GM18502 (cell line): ENCODE data around the gene TACR2.

ENCODE experiments used
- ATAC-seq: cut with Tn5 transposase; IDR thresholded peaks from one replicate; pipeline ENCODE4 v1.9.1; 2021; ENCODE audit warnings: mild to moderate bottlenecking; ENCODE audit not compliant: unreplicated experiment, poor library complexity

The TACR2 gene

DNA sequence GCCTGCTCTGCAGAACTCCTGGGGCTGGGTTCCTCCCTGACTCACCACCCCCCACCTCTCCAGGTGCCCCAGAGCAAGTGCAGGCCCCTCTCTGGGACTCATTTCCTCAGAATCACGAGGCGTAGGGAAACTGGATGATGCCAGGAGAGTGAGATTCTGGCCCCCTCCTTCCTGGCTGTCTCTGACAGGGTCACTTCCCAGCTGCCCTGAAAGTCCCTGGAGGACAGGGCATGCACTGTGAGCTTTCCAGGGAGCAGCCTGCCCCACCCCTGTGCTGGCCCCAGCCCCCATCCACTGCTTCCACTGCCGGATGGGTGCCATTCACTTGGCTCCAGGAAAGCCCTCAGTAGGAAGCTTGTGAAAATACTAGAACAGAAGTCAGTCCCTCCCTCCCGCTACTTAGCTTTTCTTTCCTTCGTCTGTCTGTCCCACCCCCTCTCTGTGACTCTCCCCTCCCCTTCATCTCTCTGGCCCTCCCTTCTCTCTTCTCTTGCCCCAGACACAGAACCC is 10.4 kb downstream of the TACR2 start:
- no peak for ATAC-seq

- ATAC-seq, result no peak
These were observed 11.5 kb downstream of the TACR2 start for GRCh38 chr10:69405221-69405620.

DNA sequence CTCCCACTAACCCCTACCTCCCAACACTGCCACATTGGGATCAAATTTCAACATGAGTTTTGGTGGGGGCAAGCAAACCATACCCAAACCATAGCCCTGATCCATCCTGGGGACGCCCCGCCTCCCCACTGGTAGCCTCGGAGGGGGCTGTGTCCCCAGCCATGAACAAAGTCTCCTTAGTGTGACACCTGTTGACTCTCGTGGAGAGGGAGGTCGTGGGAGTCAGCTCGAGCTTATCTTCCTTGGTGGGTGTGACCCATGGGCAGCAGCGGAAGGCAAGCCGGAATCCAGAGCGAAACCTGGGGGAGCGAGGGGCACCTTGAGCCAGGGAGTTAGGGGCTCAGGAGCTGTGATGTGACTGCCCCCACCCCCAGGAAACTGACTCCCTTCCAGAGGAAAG is 11.9 kb downstream of the TACR2 start:
- ATAC-seq, result no peak

DNA sequence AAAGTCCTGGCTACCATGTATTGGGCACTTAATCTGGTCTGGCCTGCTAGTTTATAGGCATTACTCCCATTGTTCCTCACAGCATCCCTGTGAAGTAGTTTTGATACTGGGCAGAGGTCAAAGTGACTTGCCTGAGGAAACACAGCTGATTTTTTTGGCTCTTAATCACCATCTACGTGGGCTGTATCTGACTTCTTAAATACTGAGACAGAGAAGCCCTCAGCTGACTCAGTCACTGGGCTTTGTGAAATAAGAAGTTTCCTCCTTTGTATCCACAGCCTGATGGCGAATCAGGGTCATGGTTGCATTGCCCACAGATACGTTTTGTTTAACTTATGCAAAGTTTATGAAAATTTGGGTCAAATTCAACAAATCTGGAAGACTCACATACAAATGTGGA is 13.2 kb downstream of the TACR2 start:
- no peak for ATAC-seq

DNA sequence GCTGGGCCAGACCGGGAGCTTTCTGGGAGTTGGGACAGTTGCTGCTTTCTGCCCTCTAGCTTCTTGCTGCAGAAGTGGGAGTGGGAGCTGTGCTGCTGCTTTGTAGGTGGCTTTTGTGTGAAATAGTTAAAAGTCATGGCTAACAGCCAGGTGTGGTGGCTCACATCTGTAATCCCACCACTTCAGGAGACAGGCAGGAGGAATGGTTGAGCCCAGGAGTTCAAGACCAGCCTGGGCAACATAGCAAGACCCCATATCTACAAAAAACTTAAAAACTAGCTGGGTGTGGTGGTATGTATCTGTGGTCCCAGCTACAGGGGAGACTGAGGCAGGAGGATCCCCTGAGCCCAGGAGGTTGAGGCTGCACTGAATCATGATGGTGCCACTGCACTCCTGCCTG is 13.7 kb downstream of the TACR2 start:
- ATAC-seq, result no peak

GRCh38 chr10:69402386-69402785 is 14.3 kb downstream of the TACR2 start:
- ATAC-seq, result no peak

- no peak for ATAC-seq
These were observed 15.3 kb downstream of the TACR2 start for GRCh38 chr10:69401416-69401815.

GRCh38 chr10:69400936-69401335 is 15.8 kb downstream of the TACR2 start:
- no peak for ATAC-seq

DNA sequence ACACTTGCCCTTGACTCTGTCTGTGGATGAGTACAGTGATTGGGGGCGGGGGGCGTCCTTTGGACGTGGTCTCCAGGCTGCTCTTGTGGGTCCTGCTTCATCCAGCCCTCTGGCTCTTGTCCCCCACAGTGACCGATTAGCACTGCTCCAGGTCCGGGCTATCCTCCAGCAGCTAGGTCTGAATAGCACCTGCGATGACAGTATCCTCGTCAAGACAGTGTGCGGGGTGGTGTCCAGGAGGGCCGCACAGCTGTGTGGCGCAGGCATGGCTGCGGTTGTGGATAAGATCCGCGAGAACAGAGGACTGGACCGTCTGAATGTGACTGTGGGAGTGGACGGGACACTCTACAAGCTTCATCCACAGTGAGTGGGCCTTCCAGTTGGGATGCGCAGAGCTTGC is 18.3 kb downstream of the TACR2 start:
- ATAC-seq, result no peak

- ATAC-seq, result no peak
These were observed 18.7 kb downstream of the TACR2 start for GRCh38 chr10:69397972-69398371.

DNA sequence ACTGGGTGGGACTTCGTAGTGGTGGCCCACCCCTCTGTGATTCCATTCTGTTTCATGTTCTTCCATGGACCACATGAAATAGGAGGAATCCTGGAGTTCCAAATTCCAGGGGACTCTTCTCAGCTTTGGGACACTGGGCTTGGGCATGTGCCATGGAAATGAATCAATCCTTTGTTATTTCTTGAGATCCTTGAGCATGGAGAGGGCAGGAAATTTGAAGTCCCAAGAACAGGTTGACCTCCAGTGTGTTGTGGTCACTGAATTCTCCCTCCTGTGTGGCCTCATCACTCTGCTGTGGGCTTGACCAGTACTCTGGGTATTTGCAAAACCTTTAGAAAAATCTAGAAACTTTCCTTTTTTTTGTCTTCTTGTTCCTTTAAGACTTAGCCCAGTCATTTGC is 22.7 kb downstream of the TACR2 start:
- ATAC-seq, result no peak

DNA sequence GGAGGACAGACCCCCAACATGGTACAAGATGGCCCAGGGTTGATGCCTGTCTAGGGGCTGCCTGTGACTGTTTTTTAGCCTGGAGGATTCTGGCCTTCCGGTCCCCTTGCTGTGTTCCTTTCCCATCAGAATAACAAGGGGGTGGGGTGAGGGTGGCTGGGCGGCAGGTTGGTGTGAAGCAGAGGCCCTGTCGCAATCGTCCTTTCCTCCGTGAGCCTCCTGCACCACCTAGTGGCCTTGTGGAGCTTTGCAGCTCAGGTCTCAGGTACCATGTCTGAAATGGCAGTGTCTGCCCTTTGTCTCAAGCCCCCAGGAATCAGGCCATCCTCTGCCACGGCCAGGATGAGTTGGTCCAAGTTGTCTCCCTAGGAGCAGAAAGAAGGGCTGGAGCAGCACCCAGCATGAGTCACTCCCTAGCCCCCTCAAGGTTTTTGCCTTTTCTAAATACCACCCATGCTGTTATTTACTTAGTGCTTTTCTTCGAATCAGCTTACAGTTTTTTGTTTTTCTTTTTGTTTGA is 24.2 kb downstream of the TACR2 start:
- ATAC-seq, result peak; percentile 72

DNA sequence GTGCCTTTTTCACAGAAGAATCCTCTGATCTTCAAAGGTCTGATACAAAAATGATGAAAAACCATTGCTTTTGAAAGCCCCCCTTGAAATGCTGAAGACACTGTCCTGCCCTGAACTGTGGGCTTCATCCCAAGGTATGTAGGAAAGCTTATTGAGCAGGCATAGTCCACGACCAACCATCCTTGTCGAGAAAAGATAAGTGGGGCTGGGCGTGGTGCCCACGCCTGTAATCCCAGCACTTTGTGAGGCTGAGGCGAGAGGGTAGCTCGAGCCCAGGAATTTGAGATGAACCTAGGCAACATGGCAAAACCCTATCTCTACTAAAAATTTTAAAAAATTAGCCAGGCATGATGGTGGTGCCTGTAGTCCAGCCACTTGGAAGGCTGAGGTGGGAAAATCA is 25.6 kb downstream of the TACR2 start:
- no peak for ATAC-seq

DNA sequence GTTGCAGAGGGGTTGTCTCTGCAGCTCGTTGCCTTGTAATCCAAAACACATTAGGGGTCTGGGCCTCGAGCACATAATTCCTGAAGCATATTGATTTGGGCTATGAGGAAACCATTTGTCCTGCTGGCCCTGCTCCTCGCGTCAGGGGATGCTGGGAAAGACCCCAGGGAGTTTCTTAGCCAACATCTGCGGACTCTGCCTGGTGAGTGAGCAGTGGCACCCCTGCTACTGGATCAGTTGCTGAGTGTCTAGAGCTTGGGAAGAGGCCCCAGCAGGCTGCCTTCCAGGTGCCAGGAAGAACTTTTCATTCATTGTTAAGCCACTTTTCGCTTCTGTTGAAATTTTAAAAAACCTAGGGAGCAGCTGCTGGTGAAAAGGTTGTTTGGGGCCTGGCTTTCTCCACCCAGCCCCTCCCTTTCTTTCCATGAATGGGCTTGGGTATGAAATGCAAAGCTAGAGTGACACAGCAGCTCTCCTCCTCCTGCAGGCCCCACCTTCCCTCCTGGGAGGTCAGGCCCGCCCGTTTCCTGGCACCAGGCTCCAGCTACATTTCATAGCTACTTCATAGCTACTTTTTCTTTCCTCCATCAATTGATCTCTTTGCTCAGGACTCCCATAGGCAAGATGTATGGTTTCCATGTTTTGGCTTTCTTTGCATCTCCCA is 26.8 kb downstream of the TACR2 start:
- no peak for ATAC-seq

DNA sequence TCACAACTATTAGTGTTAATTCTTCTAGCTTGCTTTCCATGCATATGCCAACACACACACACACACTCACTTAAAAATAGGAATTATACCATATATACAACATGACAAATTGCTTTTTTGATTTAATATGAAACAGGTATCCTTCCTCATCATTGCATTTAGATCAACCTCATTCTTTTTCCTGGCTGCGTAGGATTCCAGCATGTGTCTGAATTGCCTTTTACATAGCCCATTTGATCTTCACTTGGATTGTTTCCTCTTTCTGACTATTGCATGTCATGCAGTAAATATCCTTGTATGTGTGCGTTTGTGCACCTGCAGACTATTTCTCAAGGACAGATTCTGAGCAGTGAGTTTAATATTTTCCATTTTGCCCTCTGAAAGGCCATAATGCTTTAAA is 28.2 kb downstream of the TACR2 start:
- no peak for ATAC-seq

GRCh38 chr10:69387500-69387899 is 29.2 kb downstream of the TACR2 start:
- no peak for ATAC-seq

- ATAC-seq, result no peak
These were observed 31.0 kb downstream of the TACR2 start for GRCh38 chr10:69385454-69386350.

GRCh38 chr10:69384320-69384719 is 32.4 kb downstream of the TACR2 start:
- ATAC-seq, result no peak

DNA sequence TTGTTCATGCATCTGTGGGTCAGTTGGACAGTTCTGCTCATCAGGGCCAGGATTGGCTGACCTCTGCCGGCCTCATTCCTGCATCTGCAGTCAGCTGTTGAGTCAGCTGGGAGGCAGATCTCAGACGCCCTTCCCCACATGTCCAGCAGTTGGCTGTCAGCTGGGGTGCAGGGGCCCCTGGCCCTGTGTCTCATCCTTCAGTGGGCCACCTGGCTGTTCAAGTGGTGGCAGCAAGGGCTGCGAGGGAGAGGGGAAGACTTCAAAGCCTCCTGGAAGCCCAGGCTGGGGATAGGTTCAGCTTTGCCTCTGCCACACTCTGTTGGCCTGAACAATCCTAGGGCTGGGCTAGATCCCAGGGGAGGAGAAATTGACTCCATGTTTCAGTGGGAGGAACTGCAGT is 33.2 kb downstream of the TACR2 start:
- no peak for ATAC-seq

DNA sequence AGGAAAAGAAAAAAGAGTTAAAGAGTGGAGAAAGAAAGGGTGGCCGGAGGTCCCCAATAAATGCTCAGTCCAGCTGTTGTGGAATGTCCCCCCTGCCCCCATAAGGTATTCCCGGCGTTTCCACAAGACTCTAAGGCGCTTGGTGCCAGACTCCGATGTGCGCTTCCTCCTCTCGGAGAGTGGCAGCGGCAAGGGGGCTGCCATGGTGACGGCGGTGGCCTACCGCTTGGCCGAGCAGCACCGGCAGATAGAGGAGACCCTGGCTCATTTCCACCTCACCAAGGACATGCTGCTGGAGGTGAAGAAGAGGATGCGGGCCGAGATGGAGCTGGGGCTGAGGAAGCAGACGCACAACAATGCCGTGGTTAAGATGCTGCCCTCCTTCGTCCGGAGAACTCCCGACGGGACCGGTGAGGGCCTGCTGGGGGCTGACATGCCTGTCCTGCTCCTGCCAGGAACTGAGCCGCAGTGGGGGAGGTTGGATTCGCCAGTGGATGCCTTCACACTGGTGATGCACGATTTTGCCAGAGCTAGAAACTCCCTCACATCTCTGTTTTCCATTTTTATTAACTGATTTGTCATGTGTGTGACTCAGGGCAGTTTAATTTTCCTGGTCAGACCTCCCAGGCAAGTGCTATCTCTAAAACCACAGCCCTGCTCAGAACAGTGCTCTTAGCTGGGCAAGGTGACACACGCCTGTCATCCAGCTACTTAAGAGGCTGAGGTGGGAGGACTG is 34.2 kb downstream of the TACR2 start:
- ATAC-seq, result no peak

DNA sequence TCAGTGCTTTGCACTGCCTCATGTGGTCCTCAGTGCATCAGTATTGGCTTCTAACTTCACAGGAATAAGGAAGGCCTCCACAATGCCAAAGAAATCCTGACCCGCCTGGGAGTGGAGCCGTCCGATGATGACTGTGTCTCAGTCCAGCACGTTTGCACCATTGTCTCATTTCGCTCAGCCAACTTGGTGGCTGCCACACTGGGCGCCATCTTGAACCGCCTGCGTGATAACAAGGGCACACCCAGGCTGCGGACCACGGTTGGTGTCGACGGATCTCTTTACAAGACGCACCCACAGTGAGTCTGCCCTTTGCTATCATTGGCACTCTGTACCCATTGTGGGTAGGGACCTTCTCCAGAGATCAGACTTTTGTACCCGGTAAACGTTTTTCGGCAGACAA is 36.9 kb downstream of the TACR2 start:
- no peak for ATAC-seq
